Limb (tissue), 2 donors: ENCODE results near the gene PAMR1.

Experiments
- DNase-seq, 2 donors: peaks; one replicate each; pipeline ENCODE4 v3.0.0-alpha.2; 2016; ENCODE audit errors: extremely low spot score in 2 of 2

The PAMR1 gene

GRCh38 chr11:35458846-35459245, 66.6 kb downstream of the PAMR1 start:
- no peak for DNase-seq

GRCh38 chr11:35454362-35454761, 71.1 kb downstream of the PAMR1 start:
- no peak for DNase-seq

- no peak for DNase-seq
Measured at GRCh38 chr11:35436581-35437250, 88.7 kb downstream of the PAMR1 start.

- no peak for DNase-seq
Measured at GRCh38 chr11:35433588-35433987, 91.8 kb downstream of the PAMR1 start.

GRCh38 chr11:35432464-35432863, 93.0 kb downstream of the PAMR1 start:
- DNase-seq = no peak

- DNase-seq = peak; percentile 52 to 79
Measured at GRCh38 chr11:35427071-35427470, 98.3 kb downstream of the PAMR1 start.

GRCh38 chr11:35426351-35426750, 99.1 kb downstream of the PAMR1 start:
- peak in 1 of 2 donors; percentile 12 for DNase-seq

GRCh38 chr11:35425603-35426212, 99.7 kb downstream of the PAMR1 start:
- DNase-seq = no peak

- no peak for DNase-seq
Measured at GRCh38 chr11:35424157-35424940, 101.1 kb downstream of the PAMR1 start.

GRCh38 chr11:35420371-35420770, 105.0 kb downstream of the PAMR1 start:
- DNase-seq = peak in 1 of 2 donors; percentile 33

- DNase-seq = peak in 1 of 2 donors; percentile 69
Measured at GRCh38 chr11:35419830-35420333, 105.5 kb downstream of the PAMR1 start.

- DNase-seq = peak; percentile 21 to 81
Measured at GRCh38 chr11:35419184-35419829, 106.1 kb downstream of the PAMR1 start, which contains the start of gene SLC1A2. TSS of gene SLC1A2 (minus strand) at chr11:35419558. CDS start at chr11:35418966, 592 bp downstream.

- peak in 1 of 2 donors; percentile 63 for DNase-seq
Measured at GRCh38 chr11:35418282-35419183, 106.9 kb downstream of the PAMR1 start.

GRCh38 chr11:35415487-35415886, 109.9 kb downstream of the PAMR1 start:
- DNase-seq = no peak

GRCh38 chr11:35414776-35415175, 110.6 kb downstream of the PAMR1 start:
- no peak for DNase-seq

- no peak for DNase-seq
Measured at GRCh38 chr11:35414311-35414710, 111.1 kb downstream of the PAMR1 start.

- no peak for DNase-seq
Measured at GRCh38 chr11:35413598-35413997, 111.8 kb downstream of the PAMR1 start.

- DNase-seq = no peak
Measured at GRCh38 chr11:35412285-35412684, 113.1 kb downstream of the PAMR1 start.

GRCh38 chr11:35407041-35407440, 118.4 kb downstream of the PAMR1 start:
- no peak for DNase-seq

GRCh38 chr11:35404388-35404775, 121.0 kb downstream of the PAMR1 start:
- DNase-seq = no peak
